Amniotic epithelial cell (primary cell): Measurements from ENCODE around the gene CAMKMT.

ENCODE experiments used
- DNase-seq: peaks from one replicate; pipeline ENCODE4 v3.0.0-alpha.2; 2010; ENCODE audit warnings: low read depth

Gene CAMKMT

DNA sequence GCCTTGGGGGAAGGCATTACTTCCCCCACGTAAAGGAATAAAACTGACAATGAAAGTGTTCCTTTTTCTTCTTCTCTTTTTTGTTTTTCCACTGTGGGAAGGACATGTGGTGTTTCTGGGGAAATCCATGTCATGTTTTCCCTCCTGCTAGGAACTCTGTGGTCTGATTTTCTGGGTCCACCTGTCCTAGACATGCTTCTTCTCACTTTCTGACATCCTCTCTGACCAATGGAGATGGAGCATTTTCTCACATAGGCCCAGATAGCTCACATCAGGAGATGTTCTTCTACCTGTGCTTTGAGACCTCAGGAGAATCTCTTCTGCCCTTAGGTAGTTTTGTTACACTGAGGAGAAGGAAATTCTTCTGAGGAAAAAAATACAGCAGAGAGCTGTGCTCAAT, 327.8 kb downstream of the CAMKMT start:
- DNase-seq: no peak

DNA sequence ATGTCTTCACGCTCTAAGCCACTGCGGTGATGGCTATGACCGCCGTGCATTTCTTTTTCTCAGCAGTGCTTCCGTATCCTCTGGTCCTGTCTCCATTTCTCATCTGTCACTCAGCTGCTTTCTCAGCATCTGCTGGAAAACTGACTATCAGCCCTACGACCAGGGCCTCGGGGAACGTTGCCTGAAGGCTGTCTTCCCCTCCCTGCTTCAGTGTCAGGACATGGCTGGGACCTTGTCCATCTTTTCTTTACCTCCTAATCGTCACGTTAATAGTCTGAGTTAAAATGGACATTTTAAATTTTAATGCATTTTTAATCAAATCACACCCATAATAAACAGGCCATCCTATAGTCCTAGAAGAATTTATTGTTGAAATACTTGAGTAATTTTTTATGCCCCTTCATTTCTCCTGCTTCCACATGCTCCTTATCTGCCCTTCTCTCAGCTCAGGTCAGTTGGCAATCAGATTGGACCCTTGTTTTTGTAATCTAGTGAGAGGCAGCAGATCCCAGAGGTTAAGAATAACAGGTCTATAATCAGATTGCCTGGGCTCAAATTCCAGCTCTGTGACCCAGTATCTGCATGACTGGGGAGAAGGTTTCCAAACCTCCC, 329.5 kb downstream of the CAMKMT start:
- DNase-seq: no peak

DNA sequence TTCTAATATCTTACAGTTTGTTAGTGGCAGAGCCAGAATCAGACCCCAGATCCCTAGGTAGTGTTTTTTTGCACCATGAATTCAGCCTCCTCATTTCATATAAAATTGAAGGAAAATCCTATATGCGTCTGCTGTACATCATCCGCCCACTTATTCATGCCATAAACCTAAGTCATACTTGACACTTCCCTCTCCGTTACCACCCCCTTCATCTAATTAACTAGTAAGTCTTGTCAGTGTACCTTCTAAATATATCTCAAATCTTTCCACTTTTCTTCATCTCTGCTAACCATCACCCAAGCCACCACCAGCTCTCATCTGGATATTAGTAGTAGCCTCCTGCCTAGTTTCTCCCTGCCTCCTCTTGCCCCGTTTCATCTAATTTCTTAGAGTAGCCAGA, 331.1 kb downstream of the CAMKMT start:
- DNase-seq: no peak

DNA sequence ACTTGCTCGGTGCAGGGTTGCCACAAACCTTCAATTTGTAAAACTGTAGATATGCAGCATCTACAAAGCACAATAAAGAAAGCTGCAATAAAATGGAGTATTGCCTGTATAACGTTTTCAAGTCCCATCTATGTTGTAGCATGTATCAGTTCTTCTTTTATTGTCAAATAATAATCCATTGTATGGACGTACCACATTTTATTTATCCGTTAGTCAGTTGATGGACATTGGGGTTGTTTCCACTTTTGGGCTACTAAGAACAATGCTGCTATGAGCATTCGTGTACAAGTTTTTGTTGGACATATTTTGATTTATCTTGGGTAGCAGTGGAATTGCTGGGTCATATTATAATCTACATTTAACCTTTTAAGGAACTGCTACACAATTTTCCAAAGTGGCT, 339.1 kb downstream of the CAMKMT start:
- DNase-seq: no peak

DNA sequence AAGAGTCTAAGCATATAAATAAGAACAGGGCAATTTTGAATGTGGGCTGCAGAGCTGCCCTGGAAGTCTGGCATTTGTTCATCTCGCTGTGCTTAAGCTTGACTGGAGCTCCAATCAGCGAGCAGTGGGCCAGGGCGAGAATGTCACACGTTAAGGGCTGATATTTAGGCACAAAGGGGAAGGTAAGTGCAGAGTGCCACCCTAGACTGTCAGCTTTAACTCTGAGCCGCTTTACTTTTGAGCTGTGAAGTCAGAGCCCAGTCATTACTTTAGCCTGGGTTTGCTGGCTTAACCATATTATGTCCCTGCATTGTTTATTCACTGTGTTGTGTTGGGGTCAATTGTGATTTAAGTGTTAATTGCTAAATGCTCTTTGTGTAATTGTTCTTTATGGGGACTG, 343.6 kb downstream of the CAMKMT start:
- no peak for DNase-seq

DNA sequence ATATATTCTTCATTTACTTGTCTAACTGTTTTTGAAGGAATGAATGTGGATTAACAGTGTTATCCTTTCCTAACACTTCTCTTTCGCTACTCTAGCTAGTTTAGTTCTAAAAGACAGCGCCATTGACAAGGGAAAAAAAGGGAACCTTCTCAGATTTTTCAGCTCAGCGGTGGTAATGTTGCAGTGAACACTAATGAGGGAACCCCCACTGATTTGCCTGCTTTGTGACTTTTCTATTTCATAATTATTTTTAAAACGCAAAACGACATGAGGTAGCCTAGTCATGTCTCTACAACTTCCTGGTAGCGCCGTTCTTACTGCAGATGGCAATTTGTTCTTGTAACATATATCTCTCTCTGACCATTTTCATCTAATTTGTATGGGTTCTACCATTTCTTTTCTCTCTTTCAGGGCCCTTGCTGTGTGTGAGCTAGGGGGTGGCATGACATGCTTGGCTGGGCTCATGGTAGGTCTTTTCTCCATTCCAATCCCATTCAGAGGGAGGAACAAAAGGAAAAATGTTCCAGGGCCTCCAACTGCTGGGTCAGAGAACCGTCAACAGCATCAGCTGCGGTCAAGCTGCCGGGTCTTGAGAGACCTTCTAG, 344.2 kb downstream of the CAMKMT start:
- DNase-seq: no peak

DNA sequence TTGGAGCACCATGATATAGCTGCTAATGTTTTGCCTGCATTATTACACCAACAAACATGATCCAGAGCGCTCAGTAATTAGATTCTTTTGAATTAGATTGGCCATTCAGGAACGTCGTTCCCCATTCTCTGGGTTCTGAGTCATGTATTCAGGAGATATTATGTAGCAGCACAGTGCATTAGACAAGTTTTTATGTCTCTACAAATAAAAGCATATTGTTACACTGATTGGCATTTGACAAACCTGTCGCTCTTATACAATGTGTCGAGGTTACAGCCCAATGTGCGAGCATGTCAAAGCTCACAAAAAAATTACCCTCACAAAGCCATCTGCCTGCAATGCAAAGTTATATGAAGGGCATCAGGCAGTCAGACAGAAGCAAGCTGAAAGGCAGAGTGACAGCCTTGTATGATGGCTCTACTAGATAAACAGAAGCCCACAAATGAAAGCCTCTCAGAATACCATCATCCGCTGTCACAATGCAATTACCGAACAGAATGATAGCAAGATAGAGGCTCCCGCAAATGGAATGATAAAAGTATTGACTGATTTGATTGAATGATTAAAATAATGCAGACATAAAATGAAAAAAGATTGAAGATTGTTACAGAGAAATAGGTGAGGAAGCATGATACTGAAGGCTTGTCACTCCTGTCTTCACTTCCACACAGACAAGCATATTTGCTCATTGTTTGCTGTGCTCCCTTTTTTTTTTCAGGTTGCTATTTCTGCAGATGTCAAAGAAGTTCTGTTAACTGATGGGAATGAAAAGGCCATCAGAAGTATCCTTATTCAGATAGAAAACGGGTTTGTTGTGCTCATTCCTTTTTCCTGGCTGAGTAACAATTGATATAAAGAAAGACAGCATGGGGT, 345.2 kb downstream of the CAMKMT start:
- DNase-seq: no peak

DNA sequence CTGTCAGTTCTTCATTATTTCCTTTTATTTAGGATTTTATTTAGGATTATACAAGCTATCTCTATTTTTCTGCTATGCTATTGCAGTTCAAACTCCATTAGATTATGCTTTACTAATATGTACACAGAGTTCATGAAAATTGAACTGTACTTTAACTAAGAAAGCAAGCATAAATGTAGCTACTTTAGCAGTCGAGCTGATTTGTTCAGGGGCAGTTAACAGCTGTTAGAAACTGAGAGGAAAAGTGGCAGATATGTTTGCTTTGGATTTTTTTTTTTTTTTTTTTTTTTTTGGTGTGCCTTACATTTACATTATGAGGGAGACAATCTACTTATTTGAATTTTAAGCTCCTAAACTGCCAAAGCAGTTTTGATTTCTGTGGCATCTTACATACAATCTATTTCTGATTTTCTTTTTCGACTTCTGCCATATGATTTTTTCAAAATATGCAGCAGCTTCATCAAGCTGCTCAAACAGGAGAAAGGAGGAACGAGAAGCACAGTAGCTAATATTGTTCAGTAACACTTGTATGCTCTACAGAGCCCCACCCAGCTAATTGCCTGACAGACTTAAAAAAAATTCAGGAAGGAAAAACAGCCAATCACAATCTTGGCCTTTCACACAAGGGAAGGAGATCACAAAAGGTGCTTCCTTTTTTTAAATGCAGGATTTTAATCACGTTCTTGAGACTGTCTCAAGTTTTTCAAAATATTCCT, 346.4 kb downstream of the CAMKMT start:
- DNase-seq: no peak

DNA sequence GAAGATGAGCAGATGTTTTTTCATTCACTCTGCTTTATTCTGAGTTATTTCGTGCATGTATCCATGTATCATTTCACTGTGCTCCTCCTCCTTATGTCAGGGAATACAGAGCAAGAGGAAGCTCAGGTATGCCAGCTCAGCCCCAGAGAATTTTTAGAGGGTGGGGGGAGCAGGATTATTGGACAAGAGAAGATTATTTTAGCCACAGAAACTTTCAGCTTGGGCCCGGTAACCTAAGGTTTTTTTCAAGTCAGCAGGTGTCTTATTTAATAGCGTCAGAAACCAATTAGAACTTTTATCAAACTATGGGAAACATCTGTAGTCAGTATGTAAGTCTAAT, 346.9 kb downstream of the CAMKMT start:
- no peak for DNase-seq

DNA sequence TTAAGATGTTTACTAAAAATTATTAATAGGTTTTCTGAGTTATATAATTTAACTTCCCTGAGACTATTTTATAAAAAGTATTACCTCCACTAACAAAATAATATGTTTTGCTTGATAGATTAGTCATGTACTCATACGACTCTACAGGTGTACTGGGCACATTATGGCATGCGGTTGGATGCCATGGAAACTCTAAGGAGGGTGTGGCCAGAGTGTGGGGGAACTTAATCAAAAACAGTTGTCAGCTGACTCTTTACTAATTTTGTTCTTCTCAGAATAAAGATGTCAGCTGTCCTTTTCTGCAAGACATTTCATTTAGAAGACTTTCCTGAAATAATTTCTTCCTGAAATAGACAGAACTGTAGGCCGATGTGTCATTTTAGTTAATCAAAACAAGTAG, 351.4 kb downstream of the CAMKMT start:
- DNase-seq: no peak

DNA sequence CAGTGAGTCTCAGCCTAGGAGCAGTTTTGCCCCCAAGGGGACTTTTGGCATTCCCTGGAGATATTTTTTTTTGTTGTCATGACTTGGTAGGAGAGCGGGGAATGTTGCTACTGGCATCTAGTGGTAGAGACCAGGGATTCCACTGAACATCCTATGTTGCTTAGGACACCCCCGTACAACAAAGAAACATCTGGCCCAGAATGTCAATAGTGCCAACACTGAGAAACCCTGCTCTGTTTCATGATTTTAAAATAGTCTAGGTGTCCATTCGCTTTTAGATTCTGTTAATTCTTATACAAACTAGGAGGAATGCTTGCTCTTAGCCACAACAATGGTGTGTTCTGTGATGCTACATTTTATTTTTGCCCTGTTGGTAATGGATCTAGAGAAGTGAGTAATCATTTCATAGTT, 353.9 kb downstream of the CAMKMT start:
- peak; percentile 26 for DNase-seq

DNA sequence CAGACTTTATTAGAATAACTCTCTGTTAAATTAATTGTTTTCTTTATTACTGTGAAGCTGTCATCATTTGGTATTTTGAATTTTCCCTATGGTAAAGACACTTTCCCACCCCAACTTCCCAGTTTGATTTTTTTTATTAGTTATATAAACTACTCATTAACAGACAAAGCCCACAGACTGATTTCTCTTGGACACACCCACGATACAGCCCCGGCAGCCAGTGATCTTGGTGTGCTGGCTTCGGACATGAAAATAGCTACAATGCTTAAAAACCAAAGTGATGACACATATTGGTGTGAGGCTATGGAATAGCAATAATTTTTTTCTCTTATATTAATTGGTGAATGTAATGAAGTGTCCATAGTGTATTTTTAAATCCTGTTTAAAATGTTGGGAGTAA, 354.4 kb downstream of the CAMKMT start:
- DNase-seq: no peak

DNA sequence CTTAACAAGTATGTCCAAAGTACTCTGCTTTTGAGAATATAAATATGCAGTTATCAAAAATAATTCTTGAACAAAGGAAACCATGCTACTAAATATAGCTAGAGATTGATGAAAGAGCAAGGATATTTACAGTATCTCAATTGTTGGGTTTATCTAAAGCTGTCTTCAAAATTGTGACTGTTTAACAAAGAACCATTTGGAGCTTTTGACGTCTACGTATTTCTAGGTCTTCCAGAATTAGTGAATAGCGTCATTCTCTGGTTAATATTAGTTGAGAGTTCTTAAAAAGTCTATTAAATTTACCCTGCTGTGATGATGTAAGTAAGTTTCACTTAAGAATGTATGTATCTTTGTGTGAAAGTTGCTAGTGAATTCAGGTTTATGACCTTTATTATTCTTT, 356.7 kb downstream of the CAMKMT start:
- no peak for DNase-seq

DNA sequence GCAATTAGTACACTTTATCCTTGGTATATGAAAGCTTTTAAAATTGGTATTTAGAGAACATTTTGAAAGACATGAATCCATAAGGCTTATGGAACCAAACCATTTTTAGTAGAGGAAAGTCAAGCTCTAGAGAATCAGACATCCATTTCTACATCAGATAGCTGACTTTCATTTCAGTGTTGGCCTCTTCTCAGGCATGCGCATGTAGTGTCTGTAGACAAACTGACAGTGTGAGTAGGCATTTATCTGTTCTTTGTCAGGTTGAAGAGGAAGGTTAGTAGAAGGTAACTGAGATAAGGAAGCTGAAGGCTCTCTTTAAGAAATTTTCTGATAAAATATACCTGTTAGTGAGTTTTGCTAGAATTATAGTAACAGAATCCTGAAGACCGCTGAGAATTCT, 357.8 kb downstream of the CAMKMT start:
- no peak for DNase-seq

DNA sequence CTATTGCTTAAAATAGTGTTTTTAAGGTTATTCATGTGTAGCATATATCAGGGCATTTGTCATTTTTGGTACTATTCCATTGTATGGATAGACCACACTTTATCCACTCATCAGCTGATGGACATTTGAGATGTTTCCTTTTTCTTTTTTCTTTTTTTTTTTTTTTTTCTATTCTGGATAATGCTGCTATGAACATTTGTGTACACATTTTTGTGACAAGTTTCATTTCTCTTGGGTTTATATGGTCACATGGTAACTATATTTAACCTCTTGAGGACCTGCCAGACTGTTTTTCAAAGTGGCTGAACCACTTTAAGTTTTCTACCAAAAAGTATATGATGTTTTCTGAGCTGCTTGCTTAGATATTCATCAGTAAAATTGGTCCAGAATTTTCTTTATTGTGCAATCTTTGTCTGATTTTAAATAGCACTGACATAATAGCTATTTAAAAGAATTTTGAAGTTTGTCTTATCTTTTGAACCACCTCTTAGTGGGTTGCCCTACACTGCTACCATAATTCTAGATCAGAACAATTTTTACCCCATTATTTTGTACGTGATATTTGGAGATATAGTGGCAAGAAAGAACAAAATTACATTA, 360.4 kb downstream of the CAMKMT start:
- no peak for DNase-seq

DNA sequence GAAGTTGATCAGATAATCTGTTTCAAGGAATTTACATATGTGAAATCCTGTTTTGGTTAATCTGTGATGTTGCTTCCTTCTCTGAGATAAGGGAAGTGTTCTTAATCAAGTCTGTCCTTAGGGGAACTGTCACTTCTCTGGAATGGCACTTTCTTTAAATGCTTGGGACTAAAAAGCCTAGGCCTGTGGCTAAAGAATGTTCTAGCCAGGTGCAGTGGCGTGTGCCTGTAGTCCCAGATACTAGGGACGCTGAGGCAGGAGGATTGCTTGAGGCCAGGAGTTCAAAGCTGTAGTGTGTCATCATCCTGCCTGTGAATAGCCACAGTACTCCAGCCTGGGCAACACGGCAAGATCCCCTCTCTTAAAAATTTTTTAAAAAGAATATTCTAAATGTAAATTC, 362.2 kb downstream of the CAMKMT start:
- DNase-seq: no peak

DNA sequence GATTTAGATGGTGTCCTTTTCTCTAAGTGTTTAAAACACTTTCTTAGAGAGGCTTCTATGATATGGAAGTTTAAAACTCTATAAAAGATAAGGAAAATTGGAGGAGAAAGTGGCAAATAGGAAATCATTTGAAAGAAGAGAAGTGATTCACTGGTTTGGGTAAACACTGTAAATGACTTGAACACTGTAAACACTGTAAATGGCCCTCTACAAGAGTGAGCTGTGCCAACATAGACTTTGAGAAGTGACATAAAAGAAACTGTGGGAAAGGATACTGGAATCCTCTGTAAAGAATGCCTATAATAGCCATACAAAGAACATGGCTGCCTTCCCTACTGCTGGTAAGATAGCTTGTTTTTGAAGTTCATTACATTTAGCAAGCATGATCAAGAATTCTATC, 368.8 kb downstream of the CAMKMT start:
- no peak for DNase-seq

DNA sequence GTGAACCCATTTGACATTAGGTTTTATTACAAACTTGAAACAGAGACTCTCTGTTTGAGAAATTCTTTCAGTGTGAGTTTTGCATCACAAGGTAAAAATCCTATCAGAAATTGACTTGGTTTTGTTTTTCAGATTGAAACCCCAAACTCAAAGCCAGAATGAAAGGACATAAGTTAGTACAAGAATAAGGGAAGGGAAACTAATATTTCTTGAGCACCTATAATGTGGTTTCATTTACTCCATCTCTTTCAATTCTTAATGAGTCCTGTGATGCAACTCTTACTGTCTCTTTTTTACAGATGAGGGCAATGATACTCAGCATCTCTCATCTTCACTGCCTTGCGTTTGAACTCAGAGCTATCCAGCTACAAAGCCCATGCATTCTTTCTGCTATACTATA, 369.8 kb downstream of the CAMKMT start:
- DNase-seq: no peak

DNA sequence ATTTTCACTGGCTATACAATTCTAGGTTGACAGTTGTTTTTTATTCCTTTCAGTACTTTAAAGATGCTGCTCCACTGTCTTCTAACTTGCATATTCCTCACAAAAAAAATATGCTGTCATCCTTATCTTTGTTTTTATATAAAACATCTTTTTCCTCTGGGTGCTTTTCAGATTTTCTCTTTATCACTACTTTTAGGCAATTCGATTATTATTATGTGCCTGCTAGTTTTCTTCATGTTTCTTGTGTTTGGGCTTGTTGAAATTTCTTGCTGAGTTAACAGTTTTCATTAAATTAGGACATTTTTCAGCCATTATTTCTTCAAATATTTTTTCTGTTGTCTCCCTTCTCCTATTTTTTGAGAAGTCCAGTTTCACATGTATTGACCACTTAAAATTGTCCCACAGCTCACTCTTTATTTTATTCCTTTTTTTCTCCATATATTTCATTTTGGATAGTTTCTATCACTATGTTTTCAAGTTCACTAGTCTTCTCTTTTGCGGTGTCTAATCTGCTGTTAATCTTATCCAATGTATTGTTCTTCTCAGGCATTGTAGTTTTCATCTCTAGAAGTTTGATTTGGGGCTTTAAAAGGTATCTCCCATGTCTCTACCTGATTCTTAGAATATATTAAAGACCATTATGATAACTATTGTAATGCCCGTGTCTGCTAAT, 374.7 kb downstream of the CAMKMT start:
- no peak for DNase-seq

DNA sequence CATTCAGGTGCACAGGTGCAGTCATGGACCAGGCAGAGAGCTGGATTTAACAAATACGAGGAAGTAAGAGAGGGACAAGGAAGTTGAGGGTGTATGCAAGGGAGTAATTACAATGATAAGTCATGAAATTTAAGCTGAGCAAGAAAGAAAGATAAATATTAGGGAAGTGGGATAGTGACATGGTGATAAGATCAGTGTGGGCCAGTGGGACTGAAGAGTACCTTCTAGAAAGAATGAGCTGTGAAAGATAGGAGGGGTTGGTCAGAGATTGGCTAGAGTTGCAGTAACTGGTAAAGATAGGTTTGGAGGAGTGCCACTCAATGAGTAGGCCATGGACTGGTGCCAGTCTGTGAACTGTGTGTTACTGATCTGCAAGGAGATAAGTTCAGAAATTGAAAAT, 378.9 kb downstream of the CAMKMT start:
- DNase-seq: no peak

DNA sequence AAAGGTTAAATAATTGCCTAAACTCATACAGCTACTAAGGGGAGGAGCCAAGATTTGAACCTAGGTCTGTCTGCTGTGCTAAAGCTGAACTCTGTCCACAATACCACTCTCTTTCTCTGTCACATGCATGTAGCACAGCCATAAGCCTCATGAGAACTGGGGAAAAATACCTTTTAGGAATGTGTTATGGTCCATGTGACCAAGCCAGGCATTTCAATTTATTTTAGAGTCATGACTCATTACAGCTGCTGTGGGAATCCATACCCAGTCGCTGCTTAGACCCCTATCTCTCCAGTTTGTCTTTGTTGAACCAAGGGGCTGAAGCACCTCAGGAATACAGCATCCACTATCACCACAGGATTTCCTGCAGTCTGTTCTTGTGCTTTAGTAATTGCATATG, 379.8 kb downstream of the CAMKMT start:
- no peak for DNase-seq

DNA sequence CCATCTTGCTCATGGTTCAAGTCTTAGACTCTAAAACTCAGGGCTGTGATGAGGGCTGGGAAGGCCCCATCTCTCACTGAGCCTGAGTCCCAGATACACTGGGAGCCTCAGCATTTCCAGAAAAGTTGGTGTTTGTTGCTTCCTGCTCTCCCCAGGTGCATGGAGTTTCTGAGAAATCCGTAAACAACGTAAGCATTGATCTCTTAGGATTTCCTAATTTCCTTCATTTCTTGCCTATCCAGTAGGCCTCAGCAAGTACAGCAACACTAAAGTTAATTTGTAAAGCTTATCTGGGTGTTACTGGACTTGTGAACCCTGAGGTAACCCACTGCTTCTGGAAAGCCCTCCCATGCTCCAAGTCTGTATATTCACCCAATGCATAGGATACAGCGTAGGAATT, 380.3 kb downstream of the CAMKMT start:
- no peak for DNase-seq
